Fibroblast of peridontal ligament (primary cell): ENCODE data around the gene ASRGL1.

Experiments
- DNase-seq: peaks from one replicate; pipeline ENCODE4 v3.0.0-alpha.2; 2010; ENCODE audit errors: extremely low read depth

ASRGL1 gene

DNA sequence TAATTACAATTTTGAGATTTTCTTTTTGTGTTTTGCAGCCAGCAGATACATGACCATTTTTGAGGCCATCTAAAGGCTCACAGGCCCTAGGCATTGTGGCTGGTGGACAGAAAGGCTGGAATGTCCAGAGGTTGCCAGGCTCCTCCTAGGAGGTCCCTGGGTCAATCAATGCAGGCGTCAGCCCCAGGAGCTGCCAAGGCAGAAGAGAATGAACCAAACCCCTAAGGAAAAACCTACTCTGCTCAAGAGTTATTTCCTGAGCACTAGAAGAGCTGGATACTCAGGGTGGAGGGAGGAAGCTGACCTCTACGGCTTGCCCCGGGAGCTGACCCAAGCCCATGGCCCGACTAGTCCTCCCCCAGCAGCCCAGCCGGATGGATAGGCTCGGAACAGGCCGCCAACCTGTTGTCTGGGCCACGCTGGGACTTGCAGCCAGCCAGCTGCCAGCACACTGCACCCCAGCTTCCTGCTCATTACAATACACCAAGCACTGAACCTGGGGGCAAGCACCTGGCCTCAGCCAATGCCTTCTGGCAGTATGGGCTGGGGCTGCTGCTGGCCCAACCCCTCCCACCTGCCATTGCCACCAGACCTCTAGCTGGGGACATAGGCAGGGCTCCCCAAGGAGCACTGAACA is 75.9 kb downstream of the ASRGL1 start:
- no peak for DNase-seq

DNA sequence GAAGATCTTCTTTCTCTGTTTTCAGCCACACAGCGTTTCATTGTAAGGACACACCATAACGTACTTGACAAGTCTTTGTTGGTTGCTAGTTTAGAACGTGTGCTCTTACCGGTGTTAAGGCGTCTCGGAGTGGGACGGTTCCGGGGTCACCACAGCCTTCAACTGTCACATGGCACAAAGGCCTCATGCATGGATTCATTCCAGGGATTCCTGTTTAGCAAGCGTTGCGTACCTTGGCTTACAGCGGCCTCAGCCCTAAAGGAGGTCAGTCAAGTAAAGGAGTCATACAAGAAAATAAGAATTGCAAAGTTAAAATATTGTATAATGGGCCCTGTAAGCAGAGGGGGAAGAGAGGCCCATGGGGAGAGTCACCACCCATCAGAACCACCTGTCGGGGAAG is 79.3 kb downstream of the ASRGL1 start:
- no peak for DNase-seq

GRCh38 chr11:62418136-62418535 is 80.9 kb downstream of the ASRGL1 start:
- DNase-seq: no peak

- no peak for DNase-seq
Measured at GRCh38 chr11:62418733-62419132, 81.5 kb downstream of the ASRGL1 start, which contains the start of gene SCGB1A1. TSS of gene SCGB1A1 (plus strand) at chr11:62419033. CDS start at chr11:62419096, 63 bp downstream.

- no peak for DNase-seq
Measured at GRCh38 chr11:62419314-62419929, 82.2 kb downstream of the ASRGL1 start.

DNA sequence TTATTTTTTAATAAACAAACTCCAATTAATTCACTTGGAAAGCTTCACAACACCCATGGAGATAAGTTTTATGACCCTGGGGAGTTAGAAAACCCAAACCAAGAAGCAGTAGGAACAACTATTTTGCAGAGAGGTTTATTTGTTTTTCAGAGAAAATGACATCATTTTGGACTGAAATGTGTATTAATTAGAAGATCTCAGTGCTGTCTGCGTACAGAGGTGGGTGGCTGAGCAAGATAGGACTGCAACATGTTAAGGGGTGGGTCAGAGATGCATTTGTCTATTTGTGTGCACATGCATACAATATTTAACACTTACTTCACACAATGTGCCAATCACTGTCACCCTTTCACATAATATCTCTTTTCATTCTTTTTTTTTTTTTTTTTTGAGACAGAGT is 82.7 kb downstream of the ASRGL1 start:
- no peak for DNase-seq

DNA sequence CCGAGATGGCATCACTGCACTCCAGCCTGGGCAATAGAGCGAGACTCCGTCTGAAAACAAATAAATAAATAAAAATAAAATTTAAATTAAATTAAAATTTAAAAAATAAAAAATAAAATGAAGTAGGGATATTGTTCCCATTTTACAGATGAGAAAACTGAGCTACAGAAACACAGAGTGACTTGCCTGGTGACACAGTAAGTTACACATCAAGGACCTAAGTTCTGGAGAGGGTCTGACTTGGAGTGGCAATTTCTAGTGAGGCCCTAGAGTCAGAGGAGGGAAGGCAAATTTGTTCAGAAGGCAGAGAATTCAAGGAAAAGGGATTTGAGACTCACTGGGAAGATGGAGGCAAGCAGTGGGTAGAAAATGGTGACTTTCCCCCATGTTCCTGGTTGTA is 83.6 kb downstream of the ASRGL1 start:
- no peak for DNase-seq

DNA sequence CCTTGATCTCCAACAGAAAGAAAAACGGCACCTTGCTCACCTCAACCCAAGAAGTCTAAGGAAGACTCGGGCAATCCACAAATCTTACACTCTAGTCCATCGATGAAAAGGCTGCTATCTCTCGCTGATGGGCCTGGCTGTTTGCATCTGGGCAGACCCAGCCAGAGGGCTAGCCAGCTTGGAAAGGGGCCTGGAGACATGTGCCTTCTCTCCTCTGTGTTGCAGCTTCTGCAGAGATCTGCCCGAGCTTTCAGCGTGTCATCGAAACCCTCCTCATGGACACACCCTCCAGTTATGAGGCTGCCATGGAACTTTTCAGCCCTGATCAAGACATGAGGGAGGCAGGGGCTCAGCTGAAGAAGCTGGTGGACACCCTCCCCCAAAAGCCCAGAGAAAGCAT is 84.7 kb downstream of the ASRGL1 start:
- DNase-seq: no peak

DNA sequence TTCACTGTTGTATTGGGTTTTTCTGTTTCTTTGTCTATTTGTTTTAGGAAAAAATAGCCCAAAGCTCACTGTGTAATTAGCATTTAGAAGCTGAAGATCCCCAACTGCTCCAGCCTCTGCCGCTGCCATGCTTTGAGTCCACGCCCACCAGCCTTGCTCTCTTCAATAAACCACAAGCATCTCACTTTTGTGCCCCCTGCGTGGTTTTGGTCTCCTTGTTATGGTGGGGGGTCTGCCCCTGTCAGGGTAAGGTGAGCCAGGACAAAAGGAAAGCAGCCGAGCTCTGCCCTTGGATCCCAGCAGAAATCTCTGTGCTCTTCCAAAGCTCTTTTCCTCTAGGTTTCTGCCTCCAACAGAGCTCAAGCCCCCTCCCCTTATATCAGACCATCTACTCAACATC is 85.8 kb downstream of the ASRGL1 start:
- DNase-seq: no peak

DNA sequence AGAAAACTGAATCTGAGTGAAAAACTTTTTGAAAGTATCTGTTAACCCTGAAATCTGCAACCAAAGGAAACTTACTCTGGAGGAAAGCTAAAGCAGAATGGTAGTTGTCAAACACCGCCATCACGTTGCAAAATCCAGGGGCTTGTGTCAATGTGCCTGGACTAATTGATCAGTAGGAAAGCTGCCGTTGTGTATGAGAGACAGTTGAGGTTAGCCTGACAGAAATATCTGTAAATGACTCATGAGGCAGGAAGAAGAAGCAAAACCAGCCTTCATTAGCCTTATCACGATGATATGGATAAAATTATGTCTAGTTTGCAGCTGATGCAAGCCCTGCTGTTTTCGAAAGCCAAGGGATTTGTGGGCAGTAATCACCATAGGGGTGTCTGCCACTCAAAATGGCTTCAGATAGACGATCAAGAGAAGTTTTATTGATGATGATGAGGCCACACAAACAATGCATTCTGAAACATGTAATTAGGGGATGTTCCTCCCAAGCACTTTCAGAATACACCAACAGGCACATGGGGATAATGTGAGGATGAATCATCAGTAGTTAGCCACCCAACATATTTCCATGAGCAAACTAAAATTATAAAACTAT is 90.5 kb downstream of the ASRGL1 start:
- peak; percentile 69 for DNase-seq

DNA sequence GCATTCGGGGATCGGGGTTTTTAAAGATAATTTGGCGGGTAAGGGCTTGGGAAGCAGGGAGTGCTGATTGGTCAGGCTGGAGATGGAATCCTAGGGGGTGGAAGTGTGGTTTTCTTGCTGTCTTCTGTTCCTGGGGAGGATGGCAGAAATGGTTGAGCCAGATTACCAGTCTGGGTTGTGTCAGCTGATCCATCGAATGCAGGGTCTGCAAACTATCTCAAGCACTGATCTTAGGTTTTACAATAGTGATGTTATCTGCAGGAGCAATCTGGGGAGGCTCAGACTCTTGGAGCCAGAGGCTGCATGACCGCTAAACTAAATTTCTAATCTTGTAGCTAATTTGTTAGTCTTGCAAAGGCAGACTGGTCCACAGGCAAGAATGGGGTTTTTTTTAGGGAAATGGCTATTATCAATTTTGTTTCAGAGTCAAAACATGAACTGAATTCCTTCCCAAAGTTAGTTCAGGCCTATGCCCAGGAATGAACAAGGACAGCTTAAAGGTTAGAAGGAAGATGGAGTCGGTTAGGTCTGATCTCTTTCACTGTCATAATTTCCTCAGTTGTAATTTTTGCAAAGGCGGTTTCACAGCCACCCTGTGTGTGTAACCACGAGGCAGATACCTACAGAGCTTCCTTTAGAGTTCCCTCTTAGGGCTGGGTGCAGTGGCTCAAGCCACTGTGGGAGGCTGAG is 91.8 kb downstream of the ASRGL1 start:
- no peak for DNase-seq

DNA sequence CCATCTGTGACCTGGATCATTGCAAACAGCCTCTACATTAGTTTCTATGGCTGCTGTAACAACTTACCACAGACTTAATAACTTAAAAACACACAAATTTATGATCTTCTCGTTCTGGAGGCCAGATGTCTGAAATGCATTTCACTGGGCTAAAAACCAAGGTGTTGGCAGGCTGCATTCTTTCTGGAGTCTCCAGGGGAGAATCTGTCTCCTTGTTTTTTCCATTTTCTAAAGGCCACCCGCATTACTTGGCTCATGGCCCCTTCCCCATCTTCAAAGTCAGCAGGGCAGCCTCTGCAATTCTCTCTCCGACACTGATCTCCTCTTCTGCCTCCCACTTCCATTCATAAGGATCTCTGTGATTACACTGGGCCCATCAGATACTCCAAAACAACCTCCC is 93.2 kb downstream of the ASRGL1 start:
- DNase-seq: no peak

- peak; percentile 89 for DNase-seq
Measured at GRCh38 chr11:62431171-62431901, 94.1 kb downstream of the ASRGL1 start.

DNA sequence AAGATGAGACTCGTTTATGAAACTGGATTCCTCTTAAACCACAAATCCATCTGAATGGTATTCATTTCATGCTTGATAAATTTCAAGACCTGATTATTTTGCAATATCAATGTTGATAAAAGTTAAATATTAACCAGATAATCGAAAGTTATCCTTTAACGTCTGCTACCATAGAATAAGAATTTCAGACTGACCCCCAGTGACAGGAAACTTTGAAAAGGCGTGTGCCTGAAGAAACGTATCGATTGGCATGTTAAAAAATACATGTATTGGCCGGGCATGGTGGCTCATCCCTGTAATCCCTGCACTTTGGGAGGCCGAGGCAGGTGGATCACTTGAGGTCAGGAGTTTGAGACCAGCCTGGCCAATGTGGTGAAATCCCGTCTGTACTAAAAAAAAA is 95.4 kb downstream of the ASRGL1 start:
- no peak for DNase-seq

DNA sequence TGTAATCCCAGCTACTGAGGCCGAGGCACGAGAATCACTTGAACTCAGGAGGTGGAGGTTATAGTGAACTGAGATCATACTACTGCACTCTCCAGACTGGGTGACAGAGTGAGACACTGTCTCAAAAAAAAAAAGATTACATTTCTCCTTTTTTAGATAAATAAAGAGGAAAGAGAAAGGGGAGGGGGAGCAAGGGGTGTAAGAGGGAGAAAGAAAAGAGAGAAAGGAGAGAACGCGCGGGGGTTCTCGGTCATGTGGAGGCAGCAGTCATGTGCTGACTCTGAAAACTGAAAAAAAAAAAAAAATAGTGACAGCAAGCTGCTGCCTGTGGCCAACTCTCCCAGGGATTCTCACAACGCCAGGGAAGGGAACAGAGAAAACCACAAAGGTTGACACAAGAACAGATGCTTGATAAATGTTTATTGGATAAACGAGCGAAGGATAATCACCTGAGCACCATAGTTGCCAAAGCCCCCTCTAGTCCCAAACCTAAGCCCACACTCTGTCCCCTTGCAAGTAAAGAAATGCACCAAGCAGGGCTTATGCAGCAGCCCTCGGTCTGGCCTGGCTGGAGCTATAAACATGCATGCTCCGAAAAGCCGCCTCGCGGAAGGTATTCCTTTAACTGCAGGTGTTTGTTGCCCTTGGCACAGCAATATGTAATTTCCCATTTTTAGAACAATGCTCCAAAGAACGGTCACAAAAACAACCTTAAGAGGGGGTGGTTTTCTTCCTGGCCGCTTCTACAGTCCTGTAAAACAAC is 96.1 kb downstream of the ASRGL1 start:
- DNase-seq: no peak

- DNase-seq: no peak
Measured at GRCh38 chr11:62433904-62434276, 96.6 kb downstream of the ASRGL1 start.

- DNase-seq: no peak
Measured at GRCh38 chr11:62435846-62436660, 98.8 kb downstream of the ASRGL1 start.

GRCh38 chr11:62437616-62438015 is 100.4 kb downstream of the ASRGL1 start:
- DNase-seq: no peak

DNA sequence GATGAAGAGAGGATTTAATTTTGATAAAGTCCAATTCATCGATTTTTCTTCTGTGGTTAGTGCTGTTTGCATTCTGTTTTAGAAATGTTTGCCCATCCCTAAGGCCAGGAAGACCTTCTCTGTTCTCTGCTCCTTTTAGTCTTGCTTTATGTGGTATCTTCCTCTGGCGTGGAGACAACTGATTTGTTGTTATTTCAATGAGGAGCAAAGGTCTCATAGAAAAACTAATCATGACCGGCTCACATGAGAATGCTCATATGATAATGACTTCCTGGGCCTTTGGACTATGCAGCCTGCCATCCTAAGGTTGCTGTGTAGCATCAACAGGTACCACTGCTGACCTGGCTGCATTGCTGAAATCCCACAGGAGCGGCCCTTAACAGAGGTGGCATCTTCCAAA is 101.4 kb downstream of the ASRGL1 start:
- no peak for DNase-seq

DNA sequence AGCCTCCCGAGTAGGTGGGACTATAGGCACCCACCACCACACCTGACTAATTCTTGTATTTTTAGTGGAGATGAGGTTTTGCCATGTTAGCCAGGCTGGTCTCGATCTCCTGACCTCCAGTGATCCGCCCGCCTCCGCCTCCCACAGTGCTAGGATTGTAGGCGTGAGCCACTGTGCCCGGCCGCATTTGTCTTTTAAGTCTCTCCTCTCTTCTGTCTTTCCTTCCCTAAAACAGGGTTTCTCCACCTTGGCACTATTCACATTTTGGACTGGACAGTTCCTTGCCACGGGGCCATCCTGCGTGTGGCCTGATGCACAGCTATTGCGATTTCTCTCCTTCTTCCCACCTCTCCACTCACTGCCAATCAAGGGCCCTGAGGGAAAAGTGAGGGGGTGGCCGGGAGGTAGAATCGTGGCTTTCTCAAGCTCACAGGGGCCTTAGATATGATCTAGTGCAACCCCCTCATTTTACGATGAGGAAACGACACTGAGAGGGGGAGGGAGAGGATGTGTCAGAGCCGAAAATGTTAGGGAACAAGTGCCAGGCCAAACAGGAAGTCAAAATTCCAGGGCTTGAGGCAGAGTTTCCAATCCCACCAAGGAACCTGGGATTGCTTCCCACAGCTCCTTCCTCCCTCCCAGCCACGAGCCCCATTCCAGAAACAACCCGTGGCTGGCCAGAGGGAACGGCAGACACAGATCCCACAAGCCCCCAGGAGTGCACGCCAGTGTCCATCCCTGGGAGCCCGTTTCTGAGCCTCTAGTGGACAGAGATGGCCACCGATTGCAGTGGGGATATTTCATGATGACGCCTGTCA is 102.7 kb downstream of the ASRGL1 start:
- peak; percentile 77 for DNase-seq
